A549 (cell line): Measurements from ENCODE around the gene CFAP43. TPM values are rescaled to one million over a fixed set of nuclear protein-coding genes. Genes with fewer than 3 reads are reported as not detected.

Experiments used
- ATAC-seq, 2 experiments: fragments of 200-7000 bp in 1 of 2; fragments of >200 bp in 1 of 2; cut with Nextera tagmentation in 1 of 2; cut with Tn5 transposase in 1 of 2; 3 replicates each; pipeline versions ENCODE4 v1.8.0 to v1.9.1; 2018 to 2020; ENCODE audit warnings: mild to moderate bottlenecking in 1 of 2, moderate library complexity in 1 of 2
- CTCF ChIA-PET: fragments of 300-600 bp; sonication (Branson Sonifier 250); formaldehyde crosslinking; extraction: SDS; loops from one replicate; lab custom pipeline; 2021; ENCODE audit warnings: antibody characterized with exemption, inconsistent platforms; lab: Yijun Ruan, JAX
- POLR2A ChIA-PET: fragments of 350-600 bp; formaldehyde crosslinking; extraction: SDS; loops from one replicate; lab custom pipeline; 2021; ENCODE audit warnings: antibody characterized with exemption, inconsistent platforms; lab: Yijun Ruan, JAX
- DNase-seq, 2 experiments: peaks; one replicate each; pipeline versions ENCODE4 v3.0.0 to v3.0.0-alpha.2; 2011 to 2016; ENCODE audit warnings: low read depth in 1 of 2, low spot score in 1 of 2
- FAIRE-seq: peaks from 2 replicates; lab custom pipeline; 2011; peaks lifted over from hg19 to GRCh38; lab: Jason Lieb, UNC
- H3K27ac ChIP-seq, 2 experiments: fragments of >200 bp; sonication (Bioruptor Twin); formaldehyde crosslinking; 3 replicates each; pipeline ENCODE4 v1.5.1; 2016 to 2017
- H3K4me1 ChIP-seq: fragments of >200 bp; sonication (Bioruptor Twin); formaldehyde crosslinking; 3 replicates; pipeline ENCODE4 v1.6.1; 2016
- H3K4me2 ChIP-seq: fragments of >200 bp; sonication (Bioruptor Twin); formaldehyde crosslinking; 3 replicates; pipeline ENCODE4 v1.6.1; 2016
- H3K4me3 ChIP-seq: fragments of >200 bp; sonication (Bioruptor Twin); formaldehyde crosslinking; 3 replicates; pipeline ENCODE4 v1.5.1; 2016
- H3K9me3 ChIP-seq: fragments of >200 bp; sonication (Bioruptor Twin); formaldehyde crosslinking; 3 replicates; pipeline ENCODE4 v1.6.1; 2016
- CBX2 ChIP-seq: fragments of 200-600 bp; sonication (generic); IDR thresholded peaks from 2 replicates; pipeline ENCODE4 v1.6.1; 2016; ENCODE audit warnings: low read depth, mild to moderate bottlenecking, borderline replicate concordance
- CEBPB ChIP-seq, 2 experiments: fragments of >200 bp in 1 of 2; sonication (Bioruptor Twin) in 1 of 2; formaldehyde crosslinking in 1 of 2; IDR thresholded peaks; 2 replicates each; pipeline ENCODE4 v1.6.1; 2012 to 2016
- CHD4 ChIP-seq: fragments of 200-600 bp; sonication (generic); IDR thresholded peaks from 2 replicates; pipeline ENCODE4 v1.6.1; 2016; ENCODE audit warnings: antibody characterized with exemption, mild to moderate bottlenecking, borderline replicate concordance
- CTCF ChIP-seq: fragments of >200 bp; sonication (Bioruptor Twin); formaldehyde crosslinking; IDR thresholded peaks from 3 replicates; pipeline ENCODE4 v1.5.1; 2016
- ELK1 ChIP-seq: fragments of 150-350 bp; IDR thresholded peaks from 2 replicates; pipeline ENCODE4 v1.6.1; 2014; ENCODE audit warnings: low read depth, mild to moderate bottlenecking, low read length
- EP300 ChIP-seq, 2 experiments: fragments of >200 bp; sonication (Bioruptor Twin); formaldehyde crosslinking; IDR thresholded peaks; 2 replicates in 1 of 2; 3 replicates in 1 of 2; pipeline ENCODE4 v1.6.1; 2016 to 2017
- FOSB ChIP-seq: fragments of 250-450 bp; sonication (Bioruptor Pico); IDR thresholded peaks from 2 replicates; pipeline ENCODE4 v1.5.0; 2020; ENCODE audit warnings: mild to moderate bottlenecking, moderate library complexity
- FOSL2 ChIP-seq, 2 experiments: fragments of 450-650 bp in 1 of 2; fragments of >200 bp in 1 of 2; sonication (Bioruptor Twin) in 1 of 2; formaldehyde crosslinking; IDR thresholded peaks; 2 replicates each; pipeline versions ENCODE4 v1.5.0 to v1.6.1; 2016 to 2020; ENCODE audit warnings: mild to moderate bottlenecking in 1 of 2, moderate library complexity in 1 of 2
- GATA3 ChIP-seq: IDR thresholded peaks from 2 replicates; pipeline ENCODE4 v1.6.1; 2012; ENCODE audit warnings: borderline replicate concordance
- HDAC2 ChIP-seq: fragments of 200-600 bp; sonication (generic); IDR thresholded peaks from 2 replicates; pipeline ENCODE4 v1.6.1; 2016
- HES2 ChIP-seq: fragments of >200 bp; sonication (Bioruptor Twin); formaldehyde crosslinking; IDR thresholded peaks from 2 replicates; pipeline ENCODE4 v1.6.1; 2016
- HOXB5 ChIP-seq: fragments of 250-450 bp; sonication (Bioruptor Pico); IDR thresholded peaks from 2 replicates; pipeline ENCODE4 v1.5.0; 2020; ENCODE audit warnings: mild to moderate bottlenecking, moderate library complexity
- JUN ChIP-seq, 2 experiments: fragments of >200 bp; sonication (Bioruptor Twin); formaldehyde crosslinking; IDR thresholded peaks; 2 replicates in 1 of 2; 3 replicates in 1 of 2; pipeline ENCODE4 v1.6.1; 2016 to 2017
- JUNB ChIP-seq: fragments of >200 bp; sonication (Bioruptor Twin); formaldehyde crosslinking; IDR thresholded peaks from 2 replicates; pipeline ENCODE4 v1.6.1; 2016
- KDM1A ChIP-seq: fragments of 200-600 bp; sonication (generic); IDR thresholded peaks from 2 replicates; pipeline ENCODE4 v1.6.1; 2016; ENCODE audit warnings: low read depth, mild to moderate bottlenecking
- KDM5A ChIP-seq: fragments of 200-600 bp; sonication (generic); IDR thresholded peaks from 2 replicates; pipeline ENCODE4 v1.6.1; 2016; ENCODE audit warnings: antibody characterized with exemption, mild to moderate bottlenecking
- MYC ChIP-seq: IDR thresholded peaks from 2 replicates; pipeline ENCODE4 v1.6.1; 2012; ENCODE audit warnings: mild to moderate bottlenecking, inconsistent platforms, low read length, improper control_type of control experiment, borderline replicate concordance
- NFE2L2 ChIP-seq: fragments of 150-350 bp; conservative IDR thresholded peaks from 2 replicates; pipeline ENCODE4 v1.6.1; 2014; ENCODE audit warnings: low read length
- NR3C1 ChIP-seq: fragments of >200 bp; sonication (Bioruptor Twin); formaldehyde crosslinking; IDR thresholded peaks from 3 replicates; pipeline ENCODE4 v1.6.1; 2017
- POLR2A ChIP-seq: IDR thresholded peaks from 2 replicates; pipeline ENCODE4 v1.6.1; 2012; ENCODE audit warnings: mild to moderate bottlenecking, low read length
- RAD21 ChIP-seq, 2 experiments: fragments of >200 bp in 1 of 2; sonication (Bioruptor Twin) in 1 of 2; formaldehyde crosslinking in 1 of 2; IDR thresholded peaks in 1 of 2; conservative IDR thresholded peaks in 1 of 2; 2 replicates in 1 of 2; 3 replicates in 1 of 2; pipeline ENCODE4 v1.6.1; 2012 to 2018; ENCODE audit warnings: inconsistent platforms in 1 of 2
- RARB ChIP-seq: fragments of 250-450 bp; sonication (Bioruptor Pico); IDR thresholded peaks from 2 replicates; pipeline ENCODE4 v1.8.0; 2021; ENCODE audit warnings: mild to moderate bottlenecking, moderate library complexity
- SMC3 ChIP-seq: fragments of >200 bp; sonication (Bioruptor Twin); formaldehyde crosslinking; IDR thresholded peaks from 3 replicates; pipeline ENCODE4 v1.6.1; 2018; ENCODE audit warnings: inconsistent platforms
- SREBF2 ChIP-seq: fragments of 450-650 bp; IDR thresholded peaks from 2 replicates; pipeline ENCODE4 v1.6.1; 2014; ENCODE audit warnings: mild to moderate bottlenecking, moderate library complexity
- ZC3H11A ChIP-seq: fragments of 450-650 bp; IDR thresholded peaks from 2 replicates; pipeline ENCODE4 v1.6.1; 2014; ENCODE audit warnings: antibody characterized with exemption, mild to moderate bottlenecking
- WGBS: methylation state at CpG from one replicate; pipeline ENCODE4 v1.1.6; 2017; ENCODE audit errors: missing lambda C conversion rate; 5-methylcytosine and 5-hydroxymethylcytosine counted together
- polyA plus RNA-seq, 4 experiments: library from polyadenylated mRNA; depleted of rRNA in 3 of 4; stranded (reverse); fragments of >200 nt; fragmentation: RNase III in 1 of 4; extraction: RNeasy Plus Mini Kit Qiagen cat#74134 plus additional on column Dnase treatment in 1 of 4; gene quantifications; 2 replicates in 3 of 4; 3 replicates in 1 of 4; pipeline ENCODE4 v1.2.3, GENCODE V29; 2011 to 2017
- TF ChIP-seq, protein P1 (sequence below): IDR thresholded peaks from 2 replicates; pipeline ENCODE4 v1.6.1; 2012; ENCODE audit warnings: low read depth, borderline replicate concordance
- TF ChIP-seq, protein P2 (sequence below): fragments of >200 bp; sonication (Bioruptor Twin); formaldehyde crosslinking; IDR thresholded peaks from 3 replicates; pipeline ENCODE4 v1.6.1; 2016
- TF ChIP-seq, protein P3 (sequence below): fragments of 250-450 bp; sonication (Bioruptor Pico); IDR thresholded peaks from 2 replicates; pipeline ENCODE4 v1.5.0; 2020; ENCODE audit warnings: low read depth, mild to moderate bottlenecking, moderate library complexity

The CFAP43 gene
- polyA plus RNA-seq, 2 of the 4 experiments (the other 2 are of a cell fraction), result 0.31 to 0.75 TPM

DNA sequence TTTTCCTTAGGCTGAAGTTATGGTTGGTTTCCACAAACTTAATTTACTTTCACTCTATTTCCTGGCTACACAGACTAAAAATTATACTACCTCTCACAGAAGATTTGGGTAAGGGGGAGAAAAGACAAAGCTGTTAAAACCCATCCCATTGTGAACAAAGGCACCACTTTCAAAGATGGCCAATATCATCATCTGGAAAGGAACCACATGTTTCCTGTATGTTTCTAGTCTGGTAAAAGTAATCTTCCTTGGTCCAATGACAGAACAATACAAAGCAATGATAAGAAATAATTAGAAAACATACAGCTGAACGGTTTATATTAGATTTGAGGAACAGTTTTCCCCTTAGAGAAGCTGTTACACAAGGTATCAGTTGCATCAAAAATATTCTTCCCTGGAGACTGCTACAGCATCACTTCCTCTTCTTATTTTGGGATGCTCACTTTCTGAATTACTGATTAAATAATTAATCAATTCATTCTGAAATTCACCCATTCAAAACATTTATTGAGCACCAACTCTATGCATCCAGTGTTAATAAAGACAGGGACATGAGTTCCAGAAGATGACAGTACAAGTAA is 118.7 kb downstream of the CFAP43 start:
- Histone ChIP-seq H3K9me3 (peaks cover 7% of the 10 kb centered on the region; the same call in 2 of the 3 replicates), H3K27ac (peak overlapping the region in 1 of 2 experiments; percentile 54; a peak in 4 of 6 replicates), H3K4me2 (no peak overlapping the region), H3K4me1 (peaks cover 58% of the 10 kb centered on the region), H3K4me3 (no peak overlapping the region)
- ChIA-PET POLR2A (interaction anchor here (1.2 kb wide), 1 partner anchor 8 kb away, joined by 3 read pairs; the partner anchor contains the start of gene SFR1), CTCF (interaction anchor here (1.3 kb wide), 1 partner anchor 29 kb away, joined by 3 read pairs; no protein-coding TSS in a partner anchor)
- WGBS, result 85% methylated on average over 1 of the region's 1 CpG
- ATAC-seq (no peak), FAIRE-seq (peak; percentile 94), DNase-seq (no peak)
- TF ChIP-seq, protein P1, sequence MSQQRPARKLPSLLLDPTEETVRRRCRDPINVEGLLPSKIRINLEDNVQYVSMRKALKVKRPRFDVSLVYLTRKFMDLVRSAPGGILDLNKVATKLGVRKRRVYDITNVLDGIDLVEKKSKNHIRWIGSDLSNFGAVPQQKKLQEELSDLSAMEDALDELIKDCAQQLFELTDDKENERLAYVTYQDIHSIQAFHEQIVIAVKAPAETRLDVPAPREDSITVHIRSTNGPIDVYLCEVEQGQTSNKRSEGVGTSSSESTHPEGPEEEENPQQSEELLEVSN, result no peak
- no peak for TF ChIP-seq SREBF2
- no peak for TF ChIP-seq NFE2L2
- no peak for TF ChIP-seq CBX2
- no peak for TF ChIP-seq KDM5A
- no peak for TF ChIP-seq MYC
- TF ChIP-seq HDAC2, result no peak
- no peak for TF ChIP-seq ELK1
- TF ChIP-seq ZC3H11A, result no peak

- H3K27ac ChIP-seq, result peak overlapping the region; percentile 89 to 93
- ChIA-PET CTCF (interaction anchor here (1.1 to 3.0 kb wide), 8 partner anchors 9 to 64 kb away, joined by 3 to 24 read pairs (median 4); partner anchors contain the start of gene SFR1), POLR2A (interaction anchor here (0.5 to 3.3 kb wide), 3 partner anchors 8 to 61 kb away, joined by 3 to 59 read pairs (median 4); partner anchors contain the start of gene SFR1)
- ATAC-seq (peak; percentile 98 to 99), FAIRE-seq (peak; percentile 100), DNase-seq (peak; percentile 62 to 92)
- peaks cover 33% of the 10 kb centered on the region for H3K4me1 ChIP-seq
- H3K4me2 ChIP-seq, result peak overlapping the region; percentile 76
- H3K9me3 ChIP-seq, result peaks cover 13% of the 10 kb centered on the region; the same call in 2 of the 3 replicates
- H3K4me3 ChIP-seq, result no peak overlapping the region
- 2% methylated on average over 3 of the region's 3 CpGs for WGBS
- TF ChIP-seq CEBPB (IDR thresholded peaks at IDR 0.05), result peak; percentile 44 to 84; a peak in 2 of 4 replicates
- TF ChIP-seq HES2, result 0 out of 2 replicates have a peak, but pooled peaks have one; percentile 13
- TF ChIP-seq SMC3, result peak; percentile 27; the same call in 1 of the 3 replicates
- TF ChIP-seq NFE2L2, result no peak
- TF ChIP-seq, protein P2, sequence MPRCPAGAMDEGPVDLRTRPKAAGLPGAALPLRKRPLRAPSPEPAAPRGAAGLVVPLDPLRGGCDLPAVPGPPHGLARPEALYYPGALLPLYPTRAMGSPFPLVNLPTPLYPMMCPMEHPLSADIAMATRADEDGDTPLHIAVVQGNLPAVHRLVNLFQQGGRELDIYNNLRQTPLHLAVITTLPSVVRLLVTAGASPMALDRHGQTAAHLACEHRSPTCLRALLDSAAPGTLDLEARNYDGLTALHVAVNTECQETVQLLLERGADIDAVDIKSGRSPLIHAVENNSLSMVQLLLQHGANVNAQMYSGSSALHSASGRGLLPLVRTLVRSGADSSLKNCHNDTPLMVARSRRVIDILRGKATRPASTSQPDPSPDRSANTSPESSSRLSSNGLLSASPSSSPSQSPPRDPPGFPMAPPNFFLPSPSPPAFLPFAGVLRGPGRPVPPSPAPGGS, result 0 out of 3 replicates have a peak, but pooled peaks have one; percentile 51
- no peak for TF ChIP-seq CHD4
- TF ChIP-seq NR3C1, result no peak
- TF ChIP-seq JUNB, result peak; percentile 97
- TF ChIP-seq, protein P3, sequence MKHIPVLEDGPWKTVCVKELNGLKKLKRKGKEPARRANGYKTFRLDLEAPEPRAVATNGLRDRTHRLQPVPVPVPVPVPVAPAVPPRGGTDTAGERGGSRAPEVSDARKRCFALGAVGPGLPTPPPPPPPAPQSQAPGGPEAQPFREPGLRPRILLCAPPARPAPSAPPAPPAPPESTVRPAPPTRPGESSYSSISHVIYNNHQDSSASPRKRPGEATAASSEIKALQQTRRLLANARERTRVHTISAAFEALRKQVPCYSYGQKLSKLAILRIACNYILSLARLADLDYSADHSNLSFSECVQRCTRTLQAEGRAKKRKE (CRISPR knock-in tag), result 0 out of 2 replicates have a peak, but pooled peaks have one; percentile 54
- TF ChIP-seq, protein P1, result no peak
- TF ChIP-seq FOSL2 (IDR thresholded peaks at IDR 0.05), result peak; percentile 97
- peak; percentile 96 for TF ChIP-seq FOSL2 (CRISPR knock-in tag; IDR thresholded peaks at IDR 0.05)
- no peak for TF ChIP-seq POLR2A
- TF ChIP-seq KDM5A, result no peak
- TF ChIP-seq JUN (IDR thresholded peaks at IDR 0.05), result peak; percentile 69 to 84; a peak in 3 of 5 replicates
- TF ChIP-seq RAD21 (conservative IDR thresholded peaks at IDR 0.05 in 1 of 2, IDR thresholded peaks at IDR 0.05 in 1 of 2), result 0 out of 5 replicates have a peak, but pooled peaks of 1 of the 2 experiments have one; percentile 35
- peak in 1 of 2 experiments; percentile 46; a peak in 2 of 5 replicates for TF ChIP-seq EP300 (IDR thresholded peaks at IDR 0.05)
- no peak for TF ChIP-seq RARB (CRISPR knock-in tag)
- TF ChIP-seq CTCF, result no peak
- no peak; the same call in 1 of the 2 replicates for TF ChIP-seq HOXB5 (CRISPR knock-in tag)
- no peak for TF ChIP-seq FOSB (CRISPR knock-in tag)
- TF ChIP-seq GATA3, result peak; percentile 86; the same call in 1 of the 2 replicates
- no peak for TF ChIP-seq KDM1A
Measured at GRCh38 chr10:104109908-104110662, 122.1 kb downstream of the CFAP43 start.
